Subcutaneous adipose tissue (tissue), 4 donors: ENCODE measurements around the gene PRDM8. TPM values are rescaled to one million over a fixed set of nuclear protein-coding genes. Genes with fewer than 3 reads are reported as not detected.

Source experiments
- CTCF ChIP-seq: fragments of 450-650 bp; IDR thresholded peaks from one replicate; pipeline ENCODE4 v1.5.1; 2016; ENCODE audit warnings: low read depth, mild to moderate bottlenecking, control low read depth, antibody characterized with exemption, moderate library complexity
- total RNA-seq, 4 donors: library from RNA; depleted of rRNA; stranded (reverse); fragments of >200 nt; gene quantifications; one replicate each; pipeline ENCODE4 v1.1.0, GENCODE V29; 2016

The PRDM8 gene
- total RNA-seq, 4 donors from 2014 or later = 2.1 to 8.1 (median 4.7) TPM

GRCh38 chr4:80188801-80189458, 8.4 kb upstream of the PRDM8 start:
- no peak for TF ChIP-seq CTCF

- TF ChIP-seq CTCF = no peak
Measured at GRCh38 chr4:80189581-80189955, 7.7 kb upstream of the PRDM8 start.

GRCh38 chr4:80189956-80190677, 7.2 kb upstream of the PRDM8 start:
- no peak for TF ChIP-seq CTCF

- no peak for TF ChIP-seq CTCF
Measured at GRCh38 chr4:80192252-80192866, 4.9 kb upstream of the PRDM8 start.

GRCh38 chr4:80192937-80193336, 4.4 kb upstream of the PRDM8 start:
- TF ChIP-seq CTCF = no peak

- no peak for TF ChIP-seq CTCF
Measured at GRCh38 chr4:80195441-80196140, 1.7 kb upstream of the PRDM8 start.
